Suppressor macrophage (primary cell): ENCODE measurements around the gene AJUBA.

ENCODE experiments used
- DNase-seq, 4 experiments: peaks; one replicate each; pipeline ENCODE4 v3.0.0-alpha.2; 2020 to 2022

The AJUBA gene

DNA sequence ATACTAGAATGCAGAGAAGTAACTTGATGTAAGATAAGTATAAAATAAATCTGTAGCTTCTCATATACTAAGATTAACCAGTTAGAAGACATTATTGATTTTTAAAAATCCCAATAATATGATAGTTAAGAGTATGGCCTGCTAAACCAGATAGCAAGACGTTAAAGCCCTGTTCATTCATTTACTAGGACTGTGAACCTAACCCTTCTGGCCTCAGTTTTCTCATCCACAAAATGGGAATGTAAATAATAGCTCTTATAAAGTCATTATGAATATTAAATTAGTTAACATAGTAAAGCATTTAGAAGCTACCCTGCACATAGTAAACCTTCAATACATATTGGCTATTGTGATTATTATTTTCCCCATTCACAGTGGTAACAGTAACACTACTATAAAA is 47.2 kb downstream of the AJUBA start:
- no peak for DNase-seq

DNA sequence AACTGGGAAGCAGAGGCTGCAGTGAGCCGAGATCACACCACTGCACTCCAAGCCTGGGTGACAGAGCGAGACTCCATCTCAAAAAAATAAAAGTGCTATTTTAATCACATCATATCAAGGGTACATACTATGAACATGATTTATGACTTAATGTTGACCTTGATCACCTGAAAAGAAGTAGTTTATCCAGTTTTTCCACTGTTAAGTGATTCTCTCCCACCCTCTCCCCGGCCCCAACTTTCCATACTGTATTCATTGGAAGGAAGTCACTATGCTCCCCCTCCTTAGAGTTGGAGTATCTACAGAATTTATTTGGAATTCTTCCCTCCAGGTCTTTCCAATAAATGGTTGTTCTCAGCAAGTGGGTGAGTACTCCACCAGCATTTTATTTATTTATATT is 50.2 kb downstream of the AJUBA start:
- no peak for DNase-seq

DNA sequence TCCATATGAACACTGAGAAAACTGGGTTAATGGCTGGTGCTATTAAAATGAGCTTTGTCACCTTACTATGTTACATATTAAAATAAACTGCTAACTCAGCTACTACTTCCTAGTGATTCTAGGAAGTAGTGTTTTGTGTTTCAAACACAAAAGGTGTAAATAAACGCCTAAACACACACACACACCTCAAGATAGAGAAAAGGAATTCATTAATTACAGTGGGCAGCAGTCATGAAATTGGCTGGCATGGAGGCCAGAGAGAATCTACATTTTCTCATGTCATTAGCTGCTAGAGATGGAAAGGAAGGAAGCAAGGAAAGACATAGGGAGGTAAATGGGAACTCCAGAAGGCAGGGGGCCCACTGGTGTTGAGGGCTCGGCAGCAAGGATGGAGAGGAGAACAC is 52.4 kb downstream of the AJUBA start:
- no peak for DNase-seq

DNA sequence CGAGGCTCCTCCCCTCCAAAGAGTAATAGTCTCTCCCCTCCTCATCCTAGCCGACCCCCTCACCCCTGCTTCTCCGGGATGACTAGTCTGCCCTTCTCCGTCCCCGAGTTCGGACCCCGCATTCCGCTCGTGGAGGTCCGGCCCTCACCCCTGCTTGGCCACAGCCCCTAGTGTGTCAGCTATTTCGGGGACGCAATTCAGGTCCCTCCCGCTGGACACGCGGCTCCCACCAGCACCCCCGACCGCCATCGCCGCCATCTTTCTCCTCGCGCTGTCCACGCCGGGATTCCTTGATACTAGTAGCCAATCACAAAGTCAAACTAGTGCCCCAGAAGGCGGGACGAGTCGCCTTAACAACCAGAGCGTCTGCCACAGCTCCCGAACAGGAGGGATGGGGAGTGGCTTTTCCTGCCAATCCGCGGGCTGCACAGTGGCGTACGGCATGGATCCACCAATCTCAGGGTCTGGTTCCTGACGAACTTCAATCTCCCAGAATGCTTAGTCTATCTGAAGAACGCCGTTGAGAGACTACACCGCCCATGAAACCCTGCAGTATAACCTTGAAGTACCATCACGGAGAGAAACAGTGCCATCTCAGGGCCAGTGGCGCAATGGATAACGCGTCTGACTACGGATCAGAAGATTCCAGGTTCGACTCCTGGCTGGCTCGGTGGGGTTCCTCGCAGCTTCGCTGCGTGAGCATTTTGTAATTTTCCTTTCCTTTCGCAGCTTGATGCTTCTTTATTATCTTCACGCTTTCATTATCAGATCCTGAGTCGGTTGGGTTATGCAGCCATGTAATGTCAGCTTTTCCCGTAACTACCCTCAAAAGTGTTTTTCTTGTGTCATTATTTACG is 53.0 kb downstream of the AJUBA start, which contains the start of gene PRMT5:
TSS of gene PRMT5 (minus strand) at position 273 of the 857 bp plus-strand sequence. CDS start at position 258, 15 bp downstream.
- DNase-seq, result peak; percentile 98 to 100 (median 99)

DNA sequence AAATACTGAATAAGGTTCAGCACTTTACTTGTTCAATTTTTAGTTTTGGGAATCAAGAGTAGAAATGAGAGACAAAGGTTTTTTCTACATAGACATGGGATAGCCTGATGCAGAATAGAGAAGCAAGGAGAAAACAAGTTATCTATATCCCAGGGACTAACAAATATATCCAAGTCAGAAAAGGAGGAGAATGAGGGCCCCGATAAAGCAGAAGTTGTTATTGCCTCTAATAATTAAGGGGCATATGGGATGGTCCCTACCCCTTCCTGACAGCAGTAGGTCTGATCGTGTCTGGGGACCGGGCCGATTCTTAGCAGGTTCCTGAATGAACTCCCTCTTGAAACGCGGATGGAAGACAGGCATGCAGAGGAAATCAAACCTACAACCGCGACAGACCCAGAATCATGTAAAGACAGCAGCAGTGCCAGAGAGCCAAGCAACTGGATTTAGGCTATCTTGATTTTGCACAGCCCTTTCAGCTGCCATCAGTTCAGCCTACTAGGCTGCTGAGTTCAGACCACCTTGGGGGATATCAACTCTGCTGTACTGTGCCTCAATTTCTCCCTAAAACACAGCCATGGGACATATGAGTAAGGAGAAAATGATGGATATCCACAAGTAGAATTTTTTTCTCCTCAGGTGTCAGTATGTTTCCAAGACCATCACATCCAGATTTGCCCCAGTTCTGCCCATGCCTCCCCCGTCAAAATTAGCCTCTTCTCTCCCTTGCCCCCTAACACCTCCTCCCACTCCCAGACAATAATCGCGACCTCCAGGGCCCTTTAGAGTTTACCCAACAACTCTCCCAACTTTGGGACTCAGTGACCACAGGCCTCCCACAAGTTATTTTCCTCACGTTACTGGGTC is 53.9 kb downstream of the AJUBA start:
- DNase-seq, result no peak

DNA sequence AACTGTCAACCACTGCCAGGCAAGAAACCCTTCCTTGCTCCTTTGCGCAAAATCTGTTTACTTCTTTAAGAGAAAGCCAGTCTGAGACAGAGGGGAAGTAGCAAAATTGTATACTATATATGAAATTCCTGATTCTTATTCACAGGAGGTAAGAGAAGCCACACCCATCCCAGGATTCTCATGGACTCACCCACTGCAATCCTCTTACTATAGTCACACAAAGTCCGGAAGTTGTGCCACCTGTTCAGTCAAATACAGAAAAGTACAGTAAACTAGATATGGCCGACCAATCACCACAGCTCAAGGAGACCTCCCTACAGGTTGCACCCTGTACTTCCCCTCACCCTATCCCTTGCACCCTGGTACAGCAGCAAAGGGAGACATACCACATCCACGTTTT is 56.0 kb downstream of the AJUBA start:
- DNase-seq, result no peak

DNA sequence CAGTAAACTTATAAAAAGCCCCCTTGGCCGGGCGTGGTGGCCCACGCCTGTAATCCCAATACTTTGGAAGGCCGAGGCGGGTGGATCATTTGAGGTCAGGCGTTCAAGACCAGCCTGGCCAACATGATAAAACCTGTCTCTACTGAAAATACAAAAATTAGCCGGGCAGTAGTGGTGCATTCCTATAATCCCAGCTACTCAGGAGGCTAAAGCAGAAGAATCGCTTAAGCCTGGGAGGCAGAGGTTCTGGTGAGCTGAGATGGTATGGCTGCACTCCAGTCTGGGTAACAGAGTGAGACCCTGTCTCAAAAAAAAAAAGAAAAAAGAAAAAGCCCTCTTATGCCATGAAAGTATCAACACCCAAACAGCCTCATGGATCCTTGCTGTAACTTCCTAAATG is 56.8 kb downstream of the AJUBA start:
- no peak for DNase-seq

DNA sequence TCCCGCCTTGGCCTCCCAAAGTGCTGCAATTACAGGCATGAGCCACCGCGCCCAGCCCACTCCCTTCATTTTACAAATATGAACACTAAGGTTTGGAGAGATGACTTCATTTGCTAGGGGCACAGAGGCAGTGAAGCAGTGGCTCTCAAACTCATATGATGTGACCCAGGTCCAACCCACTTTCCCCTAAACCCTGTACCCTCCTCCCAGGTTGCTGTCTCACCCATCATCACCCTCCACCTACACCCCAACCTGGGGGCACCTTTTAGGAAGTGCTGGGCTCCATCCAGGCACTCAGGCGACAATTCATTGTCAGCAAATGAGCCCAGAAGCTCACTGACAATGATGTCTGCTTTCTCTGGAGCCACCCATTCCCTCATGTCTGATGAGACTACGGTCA is 58.6 kb downstream of the AJUBA start:
- no peak for DNase-seq

DNA sequence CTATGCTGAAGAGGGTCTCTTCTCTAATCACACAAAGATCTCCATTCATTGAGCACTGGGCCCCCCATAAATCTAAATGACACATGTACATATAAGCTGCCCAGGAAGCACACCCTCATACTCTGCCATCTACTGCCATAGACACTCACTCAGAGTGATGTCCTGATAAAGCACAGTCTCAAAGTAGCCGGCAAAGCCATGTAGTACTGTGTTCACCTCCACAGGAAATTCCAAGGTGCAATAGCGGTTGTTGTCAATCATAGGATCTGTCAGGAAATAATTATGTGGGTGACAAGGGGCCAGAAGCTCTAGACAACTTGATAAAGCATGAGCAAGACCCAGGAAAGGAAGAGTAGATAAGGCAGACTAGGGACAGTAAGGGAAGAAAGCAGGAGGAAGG is 60.1 kb downstream of the AJUBA start:
- DNase-seq, result no peak
